HEK293T (cell line): ENCODE results near the gene SPTBN5.

Source experiments
- CTCF ChIA-PET: fragments of 350-600 bp; formaldehyde crosslinking; extraction: SDS; loops from one replicate; lab custom pipeline; 2021; ENCODE audit warnings: antibody characterized with exemption, inconsistent platforms; lab: Yijun Ruan, JAX
- POLR2A ChIA-PET: fragments of 350-600 bp; formaldehyde crosslinking; extraction: SDS; loops from one replicate; lab custom pipeline; 2020; ENCODE audit warnings: antibody characterized with exemption, inconsistent platforms; lab: Yijun Ruan, JAX
- DNase-seq: peaks from one replicate; pipeline ENCODE4 v3.0.0; 2012; ENCODE audit warnings: mixed read lengths; ENCODE audit errors: extremely low spot score
- ARNT ChIP-seq: fragments of 450-650 bp; IDR thresholded peaks from 2 replicates; pipeline ENCODE4 v1.6.1; 2017; ENCODE audit warnings: mild to moderate bottlenecking
- BHLHE40 ChIP-seq: fragments of 450-650 bp; IDR thresholded peaks from 2 replicates; pipeline ENCODE4 v1.6.1; 2016; ENCODE audit warnings: mild to moderate bottlenecking, moderate library complexity, borderline replicate concordance
- CTBP1 ChIP-seq: fragments of 450-650 bp; IDR thresholded peaks from 2 replicates; pipeline ENCODE4 v1.6.1; 2016; ENCODE audit warnings: borderline replicate concordance
- ELF4 ChIP-seq: fragments of 450-650 bp; IDR thresholded peaks from 2 replicates; pipeline ENCODE4 v1.6.1; 2017; ENCODE audit warnings: antibody characterized with exemption
- FOXA1 ChIP-seq: fragments of 450-650 bp; IDR thresholded peaks from 2 replicates; pipeline ENCODE4 v1.6.1; 2016; ENCODE audit warnings: mild to moderate bottlenecking
- FOXK2 ChIP-seq: fragments of 450-650 bp; IDR thresholded peaks from 2 replicates; pipeline ENCODE4 v1.6.1; 2016; ENCODE audit warnings: mild to moderate bottlenecking
- FOXM1 ChIP-seq: fragments of 450-650 bp; IDR thresholded peaks from 2 replicates; pipeline ENCODE4 v1.6.1; 2017; ENCODE audit warnings: mild to moderate bottlenecking, borderline replicate concordance
- HDGF ChIP-seq: fragments of 450-650 bp; IDR thresholded peaks from 2 replicates; pipeline ENCODE4 v1.6.1; 2017; ENCODE audit warnings: antibody characterized with exemption, borderline replicate concordance
- L3MBTL2 ChIP-seq: fragments of 450-650 bp; conservative IDR thresholded peaks from 2 replicates; pipeline ENCODE4 v1.6.1; 2016; ENCODE audit warnings: mild to moderate bottlenecking
- LEF1 ChIP-seq: fragments of 450-650 bp; IDR thresholded peaks from 2 replicates; pipeline ENCODE4 v1.6.1; 2017; ENCODE audit warnings: mild to moderate bottlenecking, borderline replicate concordance
- NFRKB ChIP-seq: fragments of 450-650 bp; IDR thresholded peaks from 2 replicates; pipeline ENCODE4 v1.6.1; 2016; ENCODE audit warnings: mild to moderate bottlenecking, moderate library complexity
- PKNOX1 ChIP-seq: fragments of 450-650 bp; IDR thresholded peaks from 2 replicates; pipeline ENCODE4 v1.6.1; 2016
- SP1 ChIP-seq: fragments of 450-650 bp; IDR thresholded peaks from 2 replicates; pipeline ENCODE4 v1.6.1; 2017
- SUZ12 ChIP-seq: fragments of 450-650 bp; IDR thresholded peaks from 2 replicates; pipeline ENCODE4 v1.6.1; 2016; ENCODE audit warnings: mild to moderate bottlenecking
- TARDBP ChIP-seq: fragments of 450-650 bp; IDR thresholded peaks from 2 replicates; pipeline ENCODE4 v1.6.1; 2016
- ZNF384 ChIP-seq: fragments of 450-650 bp; IDR thresholded peaks from 2 replicates; pipeline ENCODE4 v1.6.1; 2016

The SPTBN5 gene

GRCh38 chr15:41814534-41814933 lies 79.3 kb downstream of the SPTBN5 start:
- ChIA-PET POLR2A (no interaction called here), CTCF (no interaction called here)
- TF ChIP-seq CTBP1 (no peak), ZNF384 (no peak), HDGF (no peak), FOXA1 (no peak), SP1 (no peak), NFRKB (no peak), BHLHE40 (no peak), L3MBTL2 (no peak), FOXM1 (no peak), LEF1 (no peak), PKNOX1 (no peak), ARNT (no peak), ELF4 (no peak), TARDBP (no peak), SUZ12 (no peak), FOXK2 (no peak)
- DNase-seq = no peak

GRCh38 chr15:41813426-41813825 lies 80.4 kb downstream of the SPTBN5 start:
- TF ChIP-seq CTBP1 = no peak
- TF ChIP-seq FOXA1 = no peak
- no peak for TF ChIP-seq SP1
- no peak for TF ChIP-seq HDGF
- no peak for TF ChIP-seq L3MBTL2
- TF ChIP-seq BHLHE40 = no peak
- TF ChIP-seq ELF4 = no peak
- TF ChIP-seq NFRKB = no peak
- no peak for TF ChIP-seq FOXM1
- POLR2A ChIA-PET = no interaction called here
- DNase-seq = no peak
- CTCF ChIA-PET = interaction anchor here (4.0 kb wide), 1 partner anchor 40 kb away, joined by 51 read pairs; the partner anchor contains the start of gene MAPKBP1

GRCh38 chr15:41812820-41813375 lies 81.0 kb downstream of the SPTBN5 start:
- ChIA-PET CTCF (interaction anchor here (4.0 kb wide), 1 partner anchor 39 kb away, joined by 51 read pairs; the partner anchor contains the start of gene MAPKBP1), POLR2A (no interaction called here)
- no peak for DNase-seq
- TF ChIP-seq SP1 = no peak
- no peak for TF ChIP-seq HDGF
- TF ChIP-seq TARDBP = no peak
- no peak for TF ChIP-seq BHLHE40
- no peak for TF ChIP-seq FOXK2
- no peak for TF ChIP-seq SUZ12
- no peak for TF ChIP-seq CTBP1
- no peak for TF ChIP-seq FOXA1
- TF ChIP-seq NFRKB = no peak
- TF ChIP-seq L3MBTL2 = no peak
- no peak for TF ChIP-seq ARNT

- TF ChIP-seq PKNOX1 (no peak), FOXK2 (no peak), L3MBTL2 (no peak)
- ChIA-PET POLR2A (interaction anchor here (1.6 kb wide), 1 partner anchor 39 kb away, joined by 5 read pairs; no protein-coding TSS in a partner anchor), CTCF (interaction anchor here (0.6 to 4.0 kb wide), 7 partner anchors 23 to 410 kb away, joined by 3 to 51 read pairs (median 4); partner anchors contain the start of gene MAPKBP1)
- DNase-seq = peak; percentile 74
These were observed 82.2 kb downstream of the SPTBN5 start for GRCh38 chr15:41811432-41812195.

- ChIA-PET CTCF (interaction anchor here (0.6 to 4.0 kb wide), 5 partner anchors 13 to 409 kb away, joined by 3 to 51 read pairs (median 5); partner anchors contain the start of gene MAPKBP1), POLR2A (interaction anchor here (0.7 to 1.6 kb wide), 2 partner anchors 38 kb away, joined by 3 to 5 read pairs; no protein-coding TSS in a partner anchor)
- DNase-seq = no peak
- TF ChIP-seq TARDBP (no peak), BHLHE40 (no peak), FOXM1 (no peak), PKNOX1 (no peak), ELF4 (no peak), SP1 (no peak), ZNF384 (no peak), CTBP1 (no peak), FOXK2 (no peak), LEF1 (no peak), ARNT (no peak), NFRKB (no peak), HDGF (no peak), FOXA1 (no peak), SUZ12 (no peak), L3MBTL2 (no peak)
These were observed 83.0 kb downstream of the SPTBN5 start for GRCh38 chr15:41810651-41811431.
